ENCODE data around the gene FFAR1.

DNA sequence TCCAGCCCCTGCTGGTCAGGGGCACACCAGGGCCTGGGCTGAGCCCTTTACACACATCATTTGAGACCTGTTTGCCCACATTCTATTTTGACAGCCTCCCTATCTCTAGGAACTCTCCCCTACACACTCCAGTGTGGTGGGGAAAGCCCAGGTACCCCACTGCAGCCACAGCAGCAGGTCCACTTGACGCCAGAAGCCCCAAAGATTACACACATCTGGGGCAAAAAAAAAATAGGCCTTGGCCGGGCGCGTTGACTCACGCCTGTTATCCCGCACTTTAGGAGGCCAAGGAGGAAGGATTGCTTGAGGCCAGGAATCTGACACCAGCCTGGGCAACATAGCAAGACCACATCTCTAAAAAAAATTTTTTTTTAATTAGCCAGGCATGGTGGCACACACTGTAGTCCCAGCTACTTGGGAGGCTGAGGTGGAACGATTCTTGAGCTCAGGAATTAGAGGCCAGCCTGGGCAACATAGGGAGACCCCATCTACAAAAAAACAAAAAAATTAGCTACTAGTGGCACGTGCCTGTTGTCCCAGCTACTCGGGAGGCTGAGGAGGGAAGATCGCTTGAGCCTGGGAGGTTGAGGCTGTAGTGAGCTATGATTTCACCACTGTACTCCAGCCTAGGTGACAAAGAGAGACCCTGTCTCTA, 36.8 kb upstream of the FFAR1 start:
- TF ChIP-seq EZH2 (IDR thresholded peaks at IDR 0.05; ENCODE audit: borderline replicate concordance, insufficient read depth, low read length, poor library complexity, severe bottlenecking): no peak
- TF ChIP-seq CTCF (IDR thresholded peaks at IDR 0.05; ENCODE audit: poor library complexity, severe bottlenecking): no peak
- TF ChIP-seq MXI1 (conservative IDR thresholded peaks at IDR 0.05; ENCODE audit: poor library complexity, severe bottlenecking): no peak

All from neural cell (in vitro differentiated cells).